Measurements from ENCODE around the gene ACVR1. TPM values are rescaled to one million over a fixed set of nuclear protein-coding genes. Genes with fewer than 3 reads are reported as not detected.
A peak's percentile ranks its signal among the peaks of the same experiment; 100 is the strongest.

Gene ACVR1
- polyA plus RNA-seq (2013, experiment 1 of 4), result 20.3 TPM
- polyA plus RNA-seq (2013, experiment 2 of 4), result 24.5 TPM
- 17.3 TPM for polyA plus RNA-seq (2013, experiment 3 of 4)
- 19.2 TPM for polyA plus RNA-seq (2013, experiment 4 of 4)

GRCh38 chr2:157876066-157876785, at the start of gene ACVR1:
ACVR1 (minus strand) TSS chr2:157876330; CDS start chr2:157799493, 76,837 bp downstream.
- Histone ChIP-seq H3K27me3 (ENCODE audit: control insufficient read depth, insufficient read depth, low read length, poor library complexity, severe bottlenecking) (peaks cover 27% of the 10 kb centered on the region), H3K4me3 (ENCODE audit: insufficient read depth, low read depth, low read length) (peak within 1 kb of the TSS; percentile 74), H3K36me3 (ENCODE audit: control insufficient read depth, insufficient read depth, low read length) (no peaks in the 10 kb centered on the region), H3K27ac (ENCODE audit: insufficient read depth, low read depth, low read length, poor library complexity, severe bottlenecking) (peak within 1 kb of the TSS; percentile 76), H3K9me3 (ENCODE audit: control insufficient read depth, low read length) (no peaks in the 10 kb centered on the region), H3K4me1 (ENCODE audit: control insufficient read depth, insufficient read depth, low read length) (peaks cover 6% of the 10 kb centered on the region)
- 0 to 1% methylated on average over 85 of the region's 85 CpGs for WGBS, 2 experiments

GRCh38 chr2:157925071-157925470, 48.9 kb upstream of the ACVR1 start:
- Histone ChIP-seq H3K4me3 (ENCODE audit: insufficient read depth, low read depth, low read length) (no peak overlapping the region), H3K27ac (ENCODE audit: insufficient read depth, low read depth, low read length, poor library complexity, severe bottlenecking) (no peak overlapping the region), H3K36me3 (ENCODE audit: control insufficient read depth, insufficient read depth, low read length) (no peaks in the 10 kb centered on the region), H3K27me3 (ENCODE audit: control insufficient read depth, insufficient read depth, low read length, poor library complexity, severe bottlenecking) (peaks cover 50% of the 10 kb centered on the region), H3K9me3 (ENCODE audit: control insufficient read depth, low read length) (no peaks in the 10 kb centered on the region), H3K4me1 (ENCODE audit: control insufficient read depth, insufficient read depth, low read length) (no peaks in the 10 kb centered on the region)
- 74 to 92% methylated on average over 2 to 3 of the region's 3 CpGs for WGBS, 2 experiments

- Histone ChIP-seq H3K36me3 (ENCODE audit: control insufficient read depth, insufficient read depth, low read length) (no peaks in the 10 kb centered on the region), H3K27me3 (ENCODE audit: control insufficient read depth, insufficient read depth, low read length, poor library complexity, severe bottlenecking) (peaks cover 36% of the 10 kb centered on the region)
These were observed 47.6 kb upstream of the ACVR1 start for GRCh38 chr2:157923598-157924217.

GRCh38 chr2:157922815-157923214, 46.7 kb upstream of the ACVR1 start:
- Histone ChIP-seq H3K4me3 (ENCODE audit: insufficient read depth, low read depth, low read length) (no peak overlapping the region), H3K27me3 (ENCODE audit: control insufficient read depth, insufficient read depth, low read length, poor library complexity, severe bottlenecking) (peaks cover 27% of the 10 kb centered on the region), H3K27ac (ENCODE audit: insufficient read depth, low read depth, low read length, poor library complexity, severe bottlenecking) (no peak overlapping the region), H3K4me1 (ENCODE audit: control insufficient read depth, insufficient read depth, low read length) (no peaks in the 10 kb centered on the region), H3K9me3 (ENCODE audit: control insufficient read depth, low read length) (no peaks in the 10 kb centered on the region), H3K36me3 (ENCODE audit: control insufficient read depth, insufficient read depth, low read length) (no peaks in the 10 kb centered on the region)
- 86 to 100% methylated on average over 1 of the region's 1 CpG for WGBS, 2 experiments

More at GRCh38 chr2:157923598-157924217, 47.6 kb upstream of the ACVR1 start:
- WGBS, 2 experiments, result 56 to 65% methylated on average over 5 of the region's 5 CpGs
- H3K9me3 ChIP-seq (ENCODE audit: control insufficient read depth, low read length), result no peaks in the 10 kb centered on the region
- no peaks in the 10 kb centered on the region for H3K4me1 ChIP-seq (ENCODE audit: control insufficient read depth, insufficient read depth, low read length)
- H3K27ac ChIP-seq (ENCODE audit: insufficient read depth, low read depth, low read length, poor library complexity, severe bottlenecking), result no peak overlapping the region
- H3K4me3 ChIP-seq (ENCODE audit: insufficient read depth, low read depth, low read length), result no peak overlapping the region

- Histone ChIP-seq H3K4me3 (ENCODE audit: insufficient read depth, low read depth, low read length) (no peak overlapping the region), H3K27me3 (ENCODE audit: control insufficient read depth, insufficient read depth, low read length, poor library complexity, severe bottlenecking) (peaks cover 22% of the 10 kb centered on the region), H3K4me1 (ENCODE audit: control insufficient read depth, insufficient read depth, low read length) (no peaks in the 10 kb centered on the region), H3K9me3 (ENCODE audit: control insufficient read depth, low read length) (no peaks in the 10 kb centered on the region), H3K27ac (ENCODE audit: insufficient read depth, low read depth, low read length, poor library complexity, severe bottlenecking) (no peak overlapping the region), H3K36me3 (ENCODE audit: control insufficient read depth, insufficient read depth, low read length) (no peaks in the 10 kb centered on the region)
- WGBS, 2 experiments, result 84 to 88% methylated on average over 3 to 4 of the region's 5 CpGs
These were observed 46.2 kb upstream of the ACVR1 start for GRCh38 chr2:157922336-157922735.

GRCh38 chr2:157920736-157921135, 44.6 kb upstream of the ACVR1 start:
- no CpG with 5 or more reads among the region's 1 CpG for WGBS, 2 experiments
- Histone ChIP-seq H3K4me3 (ENCODE audit: insufficient read depth, low read depth, low read length) (no peak overlapping the region), H3K27me3 (ENCODE audit: control insufficient read depth, insufficient read depth, low read length, poor library complexity, severe bottlenecking) (peaks cover 13% of the 10 kb centered on the region)

GRCh38 chr2:157919181-157919580, 43.1 kb upstream of the ACVR1 start:
- H3K36me3 ChIP-seq (ENCODE audit: control insufficient read depth, insufficient read depth, low read length), result no peaks in the 10 kb centered on the region
- no peaks in the 10 kb centered on the region for H3K27me3 ChIP-seq (ENCODE audit: control insufficient read depth, insufficient read depth, low read length, poor library complexity, severe bottlenecking)
- H3K9me3 ChIP-seq (ENCODE audit: control insufficient read depth, low read length), result no peaks in the 10 kb centered on the region
- H3K4me1 ChIP-seq (ENCODE audit: control insufficient read depth, insufficient read depth, low read length), result no peaks in the 10 kb centered on the region
- no peak overlapping the region for H3K4me3 ChIP-seq (ENCODE audit: insufficient read depth, low read depth, low read length)
- H3K27ac ChIP-seq (ENCODE audit: insufficient read depth, low read depth, low read length, poor library complexity, severe bottlenecking), result no peak overlapping the region
- 72 to 74% methylated on average over 6 of the region's 6 CpGs for WGBS, 2 experiments

More at GRCh38 chr2:157920736-157921135, 44.6 kb upstream of the ACVR1 start:
- Histone ChIP-seq H3K9me3 (ENCODE audit: control insufficient read depth, low read length) (no peaks in the 10 kb centered on the region), H3K4me1 (ENCODE audit: control insufficient read depth, insufficient read depth, low read length) (no peaks in the 10 kb centered on the region), H3K36me3 (ENCODE audit: control insufficient read depth, insufficient read depth, low read length) (no peaks in the 10 kb centered on the region), H3K27ac (ENCODE audit: insufficient read depth, low read depth, low read length, poor library complexity, severe bottlenecking) (no peak overlapping the region)

- H3K27me3 ChIP-seq (ENCODE audit: control insufficient read depth, insufficient read depth, low read length, poor library complexity, severe bottlenecking), result no peaks in the 10 kb centered on the region
- H3K4me3 ChIP-seq (ENCODE audit: insufficient read depth, low read depth, low read length), result no peak overlapping the region
- H3K27ac ChIP-seq (ENCODE audit: insufficient read depth, low read depth, low read length, poor library complexity, severe bottlenecking), result no peak overlapping the region
- WGBS, 2 experiments, result 71 to 79% methylated on average over 1 of the region's 1 CpG
- no peaks in the 10 kb centered on the region for H3K36me3 ChIP-seq (ENCODE audit: control insufficient read depth, insufficient read depth, low read length)
- H3K9me3 ChIP-seq (ENCODE audit: control insufficient read depth, low read length), result no peaks in the 10 kb centered on the region
- no peaks in the 10 kb centered on the region for H3K4me1 ChIP-seq (ENCODE audit: control insufficient read depth, insufficient read depth, low read length)
These were observed 42.2 kb upstream of the ACVR1 start for GRCh38 chr2:157918319-157918718.

- no peaks in the 10 kb centered on the region for H3K27me3 ChIP-seq (ENCODE audit: control insufficient read depth, insufficient read depth, low read length, poor library complexity, severe bottlenecking)
- no peaks in the 10 kb centered on the region for H3K36me3 ChIP-seq (ENCODE audit: control insufficient read depth, insufficient read depth, low read length)
- H3K9me3 ChIP-seq (ENCODE audit: control insufficient read depth, low read length), result no peaks in the 10 kb centered on the region
- no peaks in the 10 kb centered on the region for H3K4me1 ChIP-seq (ENCODE audit: control insufficient read depth, insufficient read depth, low read length)
- no peak overlapping the region for H3K4me3 ChIP-seq (ENCODE audit: insufficient read depth, low read depth, low read length)
- H3K27ac ChIP-seq (ENCODE audit: insufficient read depth, low read depth, low read length, poor library complexity, severe bottlenecking), result no peak overlapping the region
These were observed 35.6 kb upstream of the ACVR1 start for GRCh38 chr2:157911750-157912149.

GRCh38 chr2:157911246-157911645, 35.1 kb upstream of the ACVR1 start:
- Histone ChIP-seq H3K36me3 (ENCODE audit: control insufficient read depth, insufficient read depth, low read length) (no peaks in the 10 kb centered on the region), H3K4me1 (ENCODE audit: control insufficient read depth, insufficient read depth, low read length) (no peaks in the 10 kb centered on the region), H3K4me3 (ENCODE audit: insufficient read depth, low read depth, low read length) (no peak overlapping the region), H3K27ac (ENCODE audit: insufficient read depth, low read depth, low read length, poor library complexity, severe bottlenecking) (no peak overlapping the region), H3K9me3 (ENCODE audit: control insufficient read depth, low read length) (no peaks in the 10 kb centered on the region), H3K27me3 (ENCODE audit: control insufficient read depth, insufficient read depth, low read length, poor library complexity, severe bottlenecking) (no peaks in the 10 kb centered on the region)
